Measurements from ENCODE around the gene U2SURP.

DNA sequence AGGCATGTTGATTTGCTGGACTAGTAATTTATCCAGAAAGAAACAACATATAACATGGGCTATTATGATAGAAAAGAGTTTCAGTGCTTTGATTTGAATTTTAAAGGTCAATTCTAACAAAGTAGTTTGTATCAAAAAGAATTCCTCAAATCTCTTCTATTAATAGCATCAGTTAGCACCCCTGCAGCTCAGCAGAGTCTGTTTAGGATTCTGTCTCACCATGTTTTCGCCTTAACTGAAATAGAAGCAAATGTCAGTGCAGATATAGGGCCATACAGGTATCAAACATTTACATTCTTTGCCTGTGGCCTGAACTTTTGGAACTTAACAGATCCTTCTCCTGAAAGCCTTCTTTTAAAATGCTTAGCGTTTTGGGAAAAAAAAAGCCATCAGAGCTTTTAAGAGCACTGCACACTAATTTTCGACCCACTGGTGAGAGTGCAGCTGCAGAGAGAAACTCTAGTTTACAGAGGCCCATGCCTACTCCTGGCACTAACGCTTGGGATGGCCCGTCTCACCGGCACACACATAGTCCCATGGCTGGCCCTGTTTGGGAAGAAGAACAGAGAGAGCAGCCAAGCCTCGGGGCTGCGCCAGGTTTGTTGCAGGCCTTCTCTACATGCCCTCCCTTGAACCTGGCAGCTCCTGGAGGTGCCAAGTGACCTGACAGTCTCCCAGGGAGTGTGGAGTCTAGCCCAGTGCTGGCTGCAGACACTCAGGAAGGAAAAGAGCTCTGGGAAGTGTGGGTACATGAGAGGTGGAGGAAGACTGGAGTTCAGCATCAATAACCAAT, 28.0 kb upstream of the U2SURP start:
- no peak for TF ChIP-seq CTCF (IDR thresholded peaks at IDR 0.05)
- no peak for TF ChIP-seq EZH2 (IDR thresholded peaks at IDR 0.05; ENCODE audit: borderline replicate concordance, insufficient read depth, low read depth, low read length, poor library complexity, severe bottlenecking)
